Endothelial cell of umbilical vein (primary cell): Measurements from ENCODE around the gene CCDC124. TPM values are rescaled to one million over a fixed set of nuclear protein-coding genes. Genes with fewer than 3 reads are reported as not detected.

ENCODE experiments used
- BruUV-seq: library from RNA; stranded (reverse); fragments of 400-500 nt; replicated peaks from 2 replicates; lab custom pipeline; 2021; lab: Mats Ljungman, UMichigan
- CTCF ChIA-PET: fragments of 300-600, 350-600 bp; sonication (Branson Sonifier 250); formaldehyde crosslinking; loops from one replicate; lab custom pipeline; 2021; ENCODE audit warnings: antibody characterized with exemption, inconsistent platforms; lab: Charles Lee
- POLR2A ChIA-PET: fragments of 300-600, 350-600 bp; sonication (Branson Sonifier 250); formaldehyde crosslinking; loops from one replicate; lab custom pipeline; 2021; ENCODE audit warnings: antibody characterized with exemption, inconsistent platforms; lab: Charles Lee
- DNase-seq: peaks from one replicate; pipeline ENCODE4 v3.0.0-alpha.2; 2011; ENCODE audit warnings: low read depth, low spot score
- FAIRE-seq: peaks from 2 replicates; lab custom pipeline; 2011; peaks lifted over from hg19 to GRCh38; lab: Jason Lieb, UNC
- H2AFZ ChIP-seq: 2 replicates; pipeline ENCODE4 v1.6.0; 2012; ENCODE audit warnings: low read depth, low read length, control low read depth, inconsistent platforms
- H3K27ac ChIP-seq: 2 replicates; pipeline ENCODE4 v1.5.1; 2011; ENCODE audit warnings: low read depth, mild to moderate bottlenecking, control low read depth, low read length, moderate library complexity; ENCODE audit not compliant: insufficient read depth
- H3K27me3 ChIP-seq, 2 experiments: 2 replicates each; pipeline versions ENCODE4 v1.6.0 to v1.6.1; 2011; ENCODE audit warnings: low read length in 2 of 2, mixed read lengths in 1 of 2; ENCODE audit not compliant: control insufficient read depth in 2 of 2, insufficient read depth in 2 of 2
- H3K36me3 ChIP-seq, 2 experiments: 2 replicates in 1 of 2; 3 replicates in 1 of 2; pipeline ENCODE4 v1.5.1; 2011; ENCODE audit warnings: low read length in 2 of 2, mild to moderate bottlenecking in 1 of 2, moderate library complexity in 1 of 2; ENCODE audit not compliant: control insufficient read depth in 2 of 2, insufficient read depth in 2 of 2; ENCODE audit errors: extremely low read depth in 1 of 2
- H3K4me1 ChIP-seq: 3 replicates; pipeline ENCODE4 v1.5.1; 2011; ENCODE audit warnings: mild to moderate bottlenecking, low read length; ENCODE audit not compliant: control insufficient read depth, insufficient read depth; ENCODE audit errors: extremely low read depth
- H3K4me2 ChIP-seq: 2 replicates; pipeline ENCODE4 v1.6.1; 2011; ENCODE audit warnings: low read length, control low read depth, mixed read lengths; ENCODE audit not compliant: insufficient read depth
- H3K4me3 ChIP-seq, 3 experiments: fragments of 200-600 bp in 1 of 3; sonication (generic), shearing (Covaris generic) in 1 of 3; replicated peaks in 1 of 3; 2 replicates each; pipeline ENCODE4 v1.5.1; 2011 to 2016; ENCODE audit warnings: control low read depth in 3 of 3, low read length in 3 of 3, mild to moderate bottlenecking in 2 of 3, inconsistent platforms in 1 of 3, low read depth in 1 of 3, moderate library complexity in 1 of 3; ENCODE audit not compliant: insufficient read depth in 1 of 3
- H3K79me2 ChIP-seq: 2 replicates; pipeline ENCODE4 v1.6.0; 2012; ENCODE audit warnings: low read length, inconsistent platforms; ENCODE audit not compliant: control insufficient read depth, insufficient read depth
- H3K9ac ChIP-seq: replicated peaks from 2 replicates; pipeline ENCODE3; 2011; ENCODE audit warnings: low read length, control low read depth; ENCODE audit not compliant: insufficient read depth; ENCODE audit errors: extremely low read depth
- H3K9me1 ChIP-seq: replicated peaks from 3 replicates; pipeline ENCODE4 v1.6.0; 2011; ENCODE audit warnings: mild to moderate bottlenecking, low read length; ENCODE audit not compliant: control insufficient read depth, insufficient read depth; ENCODE audit errors: extremely low read depth
- H3K9me3 ChIP-seq: replicated peaks from 2 replicates; pipeline ENCODE4 v1.5.1; 2012; ENCODE audit warnings: low read length, inconsistent platforms; ENCODE audit not compliant: control insufficient read depth, insufficient read depth
- H4K20me1 ChIP-seq: replicated peaks from 2 replicates; pipeline ENCODE3; 2011; ENCODE audit warnings: mild to moderate bottlenecking, low read length; ENCODE audit not compliant: control insufficient read depth, insufficient read depth; ENCODE audit errors: extremely low read depth
- JUN ChIP-seq: IDR thresholded peaks from 2 replicates; pipeline ENCODE4 v1.6.1; 2011; ENCODE audit warnings: borderline replicate concordance, low read depth; ENCODE audit not compliant: insufficient read length, insufficient read depth
- dilution Hi-C: fragments of 300-500 bp; cut with MboI; formaldehyde crosslinking; loops from one replicate; pipeline ENCODE4 v1.15.0; 2019; ENCODE audit warnings: low sequenced_read_pairs; ENCODE audit not compliant: extremely low pct_ligation_motif_present
- intact Hi-C: fragments of 100-400 bp; cut with micrococcal nuclease; formaldehyde crosslinking; loops from one replicate; pipeline ENCODE4 v1.10.0; 2022
- polyA plus RNA-seq, 4 experiments: library from polyadenylated mRNA; depleted of rRNA in 3 of 4; stranded (reverse) in 3 of 4; unstranded in 1 of 4; fragments of >200 nt; gene quantifications; 2 replicates each; pipeline versions ENCODE4 v1.2.1 to v1.2.3, GENCODE V29; 2011 to 2012; ENCODE audit warnings: missing spikeins in 1 of 4
- total RNA-seq: library from RNA; stranded (reverse); gene quantifications from 2 replicates; pipeline ENCODE4 v1.2.3, GENCODE V29; 2021

Gene CCDC124
- total and polyA plus RNA-seq, 2 donors (not counting 3 experiments of a cell fraction or from before 2014, with no cell fraction given) = 101 to 115 TPM

DNA sequence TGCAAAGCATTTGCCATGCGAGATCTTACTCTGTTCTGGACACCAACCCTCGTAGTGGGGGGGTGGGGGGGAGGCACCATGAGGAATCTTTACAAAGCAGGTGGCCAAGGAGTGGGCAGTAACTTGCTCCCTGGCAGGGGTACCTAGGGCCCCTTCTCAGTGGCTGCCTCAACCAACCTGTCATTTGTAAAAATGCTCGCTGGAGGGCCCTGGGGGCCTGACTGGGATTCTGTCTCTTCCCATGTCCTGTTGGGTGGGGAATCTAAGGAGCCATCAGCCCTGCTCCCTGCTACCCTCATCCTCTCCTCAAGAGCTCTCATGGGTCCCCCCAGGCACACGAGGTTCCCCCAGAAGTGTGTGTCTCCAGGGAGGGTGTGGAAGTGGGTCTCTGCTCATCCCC lies 35.5 kb downstream of the CCDC124 start:
- dilution Hi-C loops = no loop called here
- Histone ChIP-seq H2AFZ (no peak overlapping the region), H3K9ac (no peak overlapping the region), H3K79me2 (no peaks in the 10 kb centered on the region), H3K27ac (no peak overlapping the region), H3K4me3 (no peak overlapping the region), H3K4me2 (no peak overlapping the region), H3K9me3 (no peaks in the 10 kb centered on the region), H3K27me3 (peaks cover 14 to 18% of the 10 kb centered on the region in 2 experiments), H4K20me1 (no peaks in the 10 kb centered on the region), H3K36me3 (no peaks in the 10 kb centered on the region), H3K4me1 (peaks cover 6% of the 10 kb centered on the region), H3K9me1 (no peaks in the 10 kb centered on the region)
- no peak for FAIRE-seq
- intact Hi-C loops = no loop called here
- POLR2A ChIA-PET = no interaction called here
- BruUV-seq = no TSS peak
- DNase-seq = no peak
- TF ChIP-seq JUN = no peak
- CTCF ChIA-PET = interaction anchor here (0.5 to 1.9 kb wide), 4 partner anchors 10 to 30 kb away, joined by 3 to 5 read pairs (median 4); no protein-coding TSS in a partner anchor

GRCh38 chr19:17969096-17969792 lies 36.4 kb downstream of the CCDC124 start:
- no peak for FAIRE-seq
- H3K9me1 ChIP-seq = no peaks in the 10 kb centered on the region
- H3K9me3 ChIP-seq = no peaks in the 10 kb centered on the region
- no peak for TF ChIP-seq JUN
- H3K4me1 ChIP-seq = peaks cover 6% of the 10 kb centered on the region
- BruUV-seq = no TSS peak
- DNase-seq = no peak
- no peaks in the 10 kb centered on the region for H3K36me3 ChIP-seq
- no peak overlapping the region for H3K9ac ChIP-seq
- no peak overlapping the region for H3K27ac ChIP-seq
- ChIA-PET CTCF (interaction anchor here (0.5 to 1.9 kb wide), 4 partner anchors 11 to 31 kb away, joined by 3 to 5 read pairs (median 4); no protein-coding TSS in a partner anchor), POLR2A (no interaction called here)
- dilution Hi-C loops (no loop called here), intact Hi-C loops (no loop called here)
- no peak overlapping the region for H2AFZ ChIP-seq
- peaks cover 14 to 18% of the 10 kb centered on the region in 2 experiments for H3K27me3 ChIP-seq
- no peak overlapping the region for H3K4me3 ChIP-seq
- H4K20me1 ChIP-seq = no peaks in the 10 kb centered on the region
- no peaks in the 10 kb centered on the region for H3K79me2 ChIP-seq
- no peak overlapping the region for H3K4me2 ChIP-seq
